Measurements from ENCODE around the gene MUC4. TPM values are rescaled to one million over a fixed set of nuclear protein-coding genes. Genes with fewer than 3 reads are reported as not detected.

Gene MUC4
- total and polyA plus RNA-seq, 4 donors = not detected

DNA sequence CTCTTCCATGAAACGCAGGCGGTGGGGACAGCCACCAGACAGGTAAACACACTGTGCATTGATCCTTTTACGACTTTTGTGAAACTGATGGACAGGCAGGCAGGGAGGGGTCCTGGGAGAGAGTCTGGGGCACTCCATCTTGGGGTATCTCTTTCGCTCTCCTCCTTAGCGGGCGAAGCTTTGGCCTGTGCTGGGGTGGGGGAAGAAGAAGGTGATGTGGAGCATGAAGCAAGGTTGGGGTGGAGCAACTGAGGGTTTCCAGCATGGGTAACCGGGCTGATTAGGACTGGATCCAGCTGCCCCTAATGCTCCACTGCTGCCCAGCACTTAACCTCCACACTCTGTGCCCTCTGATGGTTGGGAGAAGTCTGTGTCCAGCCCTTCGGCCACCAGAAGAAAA, 65.4 kb downstream of the MUC4 start:
- Histone ChIP-seq H3K27ac (ENCODE audit: low read depth in 1 of 2, low read length in 2 of 2) (no peak overlapping the region), H3K9me3 (ENCODE audit: control insufficient read depth in 4 of 4, low read length in 3 of 4) (no peaks in the 10 kb centered on the region), H3K4me1 (ENCODE audit: control insufficient read depth in 4 of 4, insufficient read depth in 4 of 4, low read length in 3 of 4) (peaks cover 0 to 1% (median 0%) of the 10 kb centered on the region in 4 donors), H3K27me3 (ENCODE audit: control insufficient read depth in 4 of 4, insufficient read depth in 4 of 4, low read length in 3 of 4) (no peaks in the 10 kb centered on the region), H3K4me3 (ENCODE audit: low read depth in 1 of 3, low read length in 3 of 3) (no peak overlapping the region), H3K36me3 (ENCODE audit: control insufficient read depth in 4 of 4, insufficient read depth in 3 of 4, low read depth in 1 of 4, low read length in 3 of 4) (no peaks in the 10 kb centered on the region), H3K9ac (ENCODE audit: low read depth in 1 of 2, low read length in 2 of 2) (no peak overlapping the region)
- no peak for DNase-seq (ENCODE audit: low spot score)
- 85% methylated on average over 8 of the region's 8 CpGs for WGBS
- no peak for TF ChIP-seq EGR1 (IDR thresholded peaks at IDR 0.05; ENCODE audit: low read depth in 2 of 2)
- TF ChIP-seq, protein P1, sequence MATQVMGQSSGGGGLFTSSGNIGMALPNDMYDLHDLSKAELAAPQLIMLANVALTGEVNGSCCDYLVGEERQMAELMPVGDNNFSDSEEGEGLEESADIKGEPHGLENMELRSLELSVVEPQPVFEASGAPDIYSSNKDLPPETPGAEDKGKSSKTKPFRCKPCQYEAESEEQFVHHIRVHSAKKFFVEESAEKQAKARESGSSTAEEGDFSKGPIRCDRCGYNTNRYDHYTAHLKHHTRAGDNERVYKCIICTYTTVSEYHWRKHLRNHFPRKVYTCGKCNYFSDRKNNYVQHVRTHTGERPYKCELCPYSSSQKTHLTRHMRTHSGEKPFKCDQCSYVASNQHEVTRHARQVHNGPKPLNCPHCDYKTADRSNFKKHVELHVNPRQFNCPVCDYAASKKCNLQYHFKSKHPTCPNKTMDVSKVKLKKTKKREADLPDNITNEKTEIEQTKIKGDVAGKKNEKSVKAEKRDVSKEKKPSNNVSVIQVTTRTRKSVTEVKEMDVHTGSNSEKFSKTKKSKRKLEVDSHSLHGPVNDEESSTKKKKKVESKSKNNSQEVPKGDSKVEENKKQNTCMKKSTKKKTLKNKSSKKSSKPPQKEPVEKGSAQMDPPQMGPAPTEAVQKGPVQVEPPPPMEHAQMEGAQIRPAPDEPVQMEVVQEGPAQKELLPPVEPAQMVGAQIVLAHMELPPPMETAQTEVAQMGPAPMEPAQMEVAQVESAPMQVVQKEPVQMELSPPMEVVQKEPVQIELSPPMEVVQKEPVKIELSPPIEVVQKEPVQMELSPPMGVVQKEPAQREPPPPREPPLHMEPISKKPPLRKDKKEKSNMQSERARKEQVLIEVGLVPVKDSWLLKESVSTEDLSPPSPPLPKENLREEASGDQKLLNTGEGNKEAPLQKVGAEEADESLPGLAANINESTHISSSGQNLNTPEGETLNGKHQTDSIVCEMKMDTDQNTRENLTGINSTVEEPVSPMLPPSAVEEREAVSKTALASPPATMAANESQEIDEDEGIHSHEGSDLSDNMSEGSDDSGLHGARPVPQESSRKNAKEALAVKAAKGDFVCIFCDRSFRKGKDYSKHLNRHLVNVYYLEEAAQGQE (IDR thresholded peaks at IDR 0.05) = no peak

DNA sequence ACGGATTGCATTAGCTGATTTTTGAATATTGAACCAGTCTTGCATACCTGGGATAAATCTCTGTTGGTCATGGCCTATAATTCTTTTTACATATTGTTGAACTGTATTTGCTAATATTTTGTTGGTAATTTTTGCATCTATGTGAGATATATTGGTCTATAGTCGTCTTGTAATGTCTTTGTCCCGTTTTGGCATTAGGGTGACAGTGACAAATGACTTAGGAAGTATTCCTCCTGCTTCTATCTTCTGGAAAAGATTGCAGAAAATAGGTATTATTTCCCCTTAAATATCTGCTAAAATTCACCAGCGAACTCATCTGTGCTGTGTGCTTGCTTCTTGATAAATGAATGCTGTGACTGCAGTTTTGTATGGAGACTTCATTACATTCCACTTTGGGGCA, 67.3 kb downstream of the MUC4 start:
- H3K27ac ChIP-seq (ENCODE audit: low read depth in 1 of 2, low read length in 2 of 2) = no peak overlapping the region
- no peak for DNase-seq (ENCODE audit: low spot score)
- TF ChIP-seq, protein P2, sequence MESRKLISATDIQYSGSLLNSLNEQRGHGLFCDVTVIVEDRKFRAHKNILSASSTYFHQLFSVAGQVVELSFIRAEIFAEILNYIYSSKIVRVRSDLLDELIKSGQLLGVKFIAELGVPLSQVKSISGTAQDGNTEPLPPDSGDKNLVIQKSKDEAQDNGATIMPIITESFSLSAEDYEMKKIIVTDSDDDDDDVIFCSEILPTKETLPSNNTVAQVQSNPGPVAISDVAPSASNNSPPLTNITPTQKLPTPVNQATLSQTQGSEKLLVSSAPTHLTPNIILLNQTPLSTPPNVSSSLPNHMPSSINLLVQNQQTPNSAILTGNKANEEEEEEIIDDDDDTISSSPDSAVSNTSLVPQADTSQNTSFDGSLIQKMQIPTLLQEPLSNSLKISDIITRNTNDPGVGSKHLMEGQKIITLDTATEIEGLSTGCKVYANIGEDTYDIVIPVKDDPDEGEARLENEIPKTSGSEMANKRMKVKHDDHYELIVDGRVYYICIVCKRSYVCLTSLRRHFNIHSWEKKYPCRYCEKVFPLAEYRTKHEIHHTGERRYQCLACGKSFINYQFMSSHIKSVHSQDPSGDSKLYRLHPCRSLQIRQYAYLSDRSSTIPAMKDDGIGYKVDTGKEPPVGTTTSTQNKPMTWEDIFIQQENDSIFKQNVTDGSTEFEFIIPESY (IDR thresholded peaks at IDR 0.05) = no peak
- TF ChIP-seq, protein P3, sequence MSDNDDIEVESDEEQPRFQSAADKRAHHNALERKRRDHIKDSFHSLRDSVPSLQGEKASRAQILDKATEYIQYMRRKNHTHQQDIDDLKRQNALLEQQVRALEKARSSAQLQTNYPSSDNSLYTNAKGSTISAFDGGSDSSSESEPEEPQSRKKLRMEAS (IDR thresholded peaks at IDR 0.05) = no peak
- TF ChIP-seq, protein P1 (IDR thresholded peaks at IDR 0.05) = no peak
- TF ChIP-seq NR2F2 (IDR thresholded peaks at IDR 0.05) (no peak), YY1 (IDR thresholded peaks at IDR 0.05) (no peak), FOXA1 (IDR thresholded peaks at IDR 0.05) (no peak), SP1 (IDR thresholded peaks at IDR 0.05) (no peak), TAF1 (conservative IDR thresholded peaks at IDR 0.05) (no peak), RAD21 (IDR thresholded peaks at IDR 0.05) (no peak), FOXA2 (IDR thresholded peaks at IDR 0.05) (no peak), HNF4G (IDR thresholded peaks at IDR 0.05) (no peak), JUND (IDR thresholded peaks at IDR 0.05) (no peak), RXRA (IDR thresholded peaks at IDR 0.05) (no peak), GABPA (IDR thresholded peaks at IDR 0.05 in 1 of 2, conservative IDR thresholded peaks at IDR 0.05 in 1 of 2) (no peak), HNF4A (conservative IDR thresholded peaks at IDR 0.05) (no peak)
- TF ChIP-seq, protein P4, sequence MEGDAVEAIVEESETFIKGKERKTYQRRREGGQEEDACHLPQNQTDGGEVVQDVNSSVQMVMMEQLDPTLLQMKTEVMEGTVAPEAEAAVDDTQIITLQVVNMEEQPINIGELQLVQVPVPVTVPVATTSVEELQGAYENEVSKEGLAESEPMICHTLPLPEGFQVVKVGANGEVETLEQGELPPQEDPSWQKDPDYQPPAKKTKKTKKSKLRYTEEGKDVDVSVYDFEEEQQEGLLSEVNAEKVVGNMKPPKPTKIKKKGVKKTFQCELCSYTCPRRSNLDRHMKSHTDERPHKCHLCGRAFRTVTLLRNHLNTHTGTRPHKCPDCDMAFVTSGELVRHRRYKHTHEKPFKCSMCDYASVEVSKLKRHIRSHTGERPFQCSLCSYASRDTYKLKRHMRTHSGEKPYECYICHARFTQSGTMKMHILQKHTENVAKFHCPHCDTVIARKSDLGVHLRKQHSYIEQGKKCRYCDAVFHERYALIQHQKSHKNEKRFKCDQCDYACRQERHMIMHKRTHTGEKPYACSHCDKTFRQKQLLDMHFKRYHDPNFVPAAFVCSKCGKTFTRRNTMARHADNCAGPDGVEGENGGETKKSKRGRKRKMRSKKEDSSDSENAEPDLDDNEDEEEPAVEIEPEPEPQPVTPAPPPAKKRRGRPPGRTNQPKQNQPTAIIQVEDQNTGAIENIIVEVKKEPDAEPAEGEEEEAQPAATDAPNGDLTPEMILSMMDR (IDR thresholded peaks at IDR 0.05; ENCODE audit: low read depth, low read length, missing input control) = no peak
- TF ChIP-seq, protein P5, sequence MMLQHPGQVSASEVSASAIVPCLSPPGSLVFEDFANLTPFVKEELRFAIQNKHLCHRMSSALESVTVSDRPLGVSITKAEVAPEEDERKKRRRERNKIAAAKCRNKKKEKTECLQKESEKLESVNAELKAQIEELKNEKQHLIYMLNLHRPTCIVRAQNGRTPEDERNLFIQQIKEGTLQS (IDR thresholded peaks at IDR 0.05) = no peak
- H3K36me3 ChIP-seq (ENCODE audit: control insufficient read depth in 4 of 4, insufficient read depth in 3 of 4, low read depth in 1 of 4, low read length in 3 of 4) = no peaks in the 10 kb centered on the region
- WGBS = 84% methylated on average over 4 of the region's 4 CpGs
- H3K9me3 ChIP-seq (ENCODE audit: control insufficient read depth in 4 of 4, low read length in 3 of 4) = no peaks in the 10 kb centered on the region
- no peaks in the 10 kb centered on the region for H3K27me3 ChIP-seq (ENCODE audit: control insufficient read depth in 4 of 4, insufficient read depth in 4 of 4, low read length in 3 of 4)
- H3K9ac ChIP-seq (ENCODE audit: low read depth in 1 of 2, low read length in 2 of 2) = no peak overlapping the region
- no peak overlapping the region for H3K4me3 ChIP-seq (ENCODE audit: low read depth in 1 of 3, low read length in 3 of 3)
- H3K4me1 ChIP-seq (ENCODE audit: control insufficient read depth in 4 of 4, insufficient read depth in 4 of 4, low read length in 3 of 4) = peaks cover 0 to 1% (median 0%) of the 10 kb centered on the region in 4 donors

Data from liver (tissue), 9 donors.